Mucosa of descending colon (tissue), 3 donors: Measurements from ENCODE around the gene LIN28B. TPM values are rescaled to one million over a fixed set of nuclear protein-coding genes. Genes with fewer than 3 reads are reported as not detected.

Source experiments
- ATAC-seq: fragments of 200-7000 bp; cut with Tn5 transposase; one replicate; pipeline ENCODE4 v1.9.1; 2020; ENCODE audit warnings: mild to moderate bottlenecking, moderate library complexity
- DNase-seq, 3 donors: peaks; one replicate each; pipeline ENCODE4 v3.0.0-alpha.2; 2020
- H3K36me3 ChIP-seq: fragments of 200-600 bp; one replicate; pipeline ENCODE4 v1.8.0; 2021; ENCODE audit warnings: low read depth, mild to moderate bottlenecking
- H3K4me1 ChIP-seq: fragments of 200-600 bp; one replicate; pipeline ENCODE4 v1.8.0; 2021; ENCODE audit warnings: low read depth, mild to moderate bottlenecking
- H3K4me3 ChIP-seq: fragments of 200-600 bp; one replicate; pipeline ENCODE4 v1.8.0; 2021; ENCODE audit warnings: mild to moderate bottlenecking
- H3K9me3 ChIP-seq: fragments of 200-600 bp; one replicate; pipeline ENCODE4 v1.8.0; 2021; ENCODE audit warnings: mild to moderate bottlenecking
- intact Hi-C, 2 donors: fragments of 100-400 bp; cut with DNase I in 1 of 2; cut with micrococcal nuclease in 1 of 2; formaldehyde crosslinking; loops; one replicate each; pipeline versions ENCODE4 v1.11.0 to v1.11.1; 2022; cut with DNase I, micrococcal nuclease
- total RNA-seq, 3 donors: library from RNA; stranded (reverse); fragmentation: NEBNext Ultra II Directional in 2 of 3; extraction: Animal tissue kit (Norgen Biotek cat#: 25700) in 2 of 3; gene quantifications; one replicate each; pipeline versions ENCODE4 v1.2.1 to v1.2.4, GENCODE V29; 2021 to 2023
- TF ChIP-seq, protein P1 (sequence below): fragments of 200-600 bp; IDR thresholded peaks from one replicate; pipeline ENCODE4 v1.8.0; 2022; ENCODE audit warnings: antibody characterized with exemption, mild to moderate bottlenecking
- donor health status: DM: no; HTN: no; CAD: no; lungs with moderate emphysema.
- donor health status: DM: no; HTN: no; CAD: no.
- donor health status: DM: no; HTN: yes; CAD: no.

Gene LIN28B
- total RNA-seq, 3 donors from 2014 or later = not detected

DNA sequence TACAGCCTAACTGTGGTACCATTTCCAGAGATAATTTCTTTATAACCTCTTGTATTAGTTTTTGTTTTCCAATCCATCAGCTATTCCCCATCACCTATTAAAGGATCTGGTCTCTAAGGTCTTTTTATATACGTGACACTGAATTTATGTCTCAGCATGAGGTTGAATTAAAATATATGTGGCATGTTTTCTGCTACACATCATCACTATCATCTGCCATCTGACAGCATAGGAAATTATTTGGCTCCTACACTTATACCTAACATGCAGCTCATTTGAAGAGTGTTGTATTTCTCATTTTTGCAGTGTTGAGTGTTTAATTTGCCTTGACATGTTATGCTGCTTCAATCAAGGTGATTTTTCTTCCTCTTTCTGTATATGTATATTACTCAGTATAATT lies 100.3 kb downstream of the LIN28B start:
- no peaks in the 10 kb centered on the region for H3K9me3 ChIP-seq
- H3K4me3 ChIP-seq = no peak overlapping the region
- TF ChIP-seq, protein P1, sequence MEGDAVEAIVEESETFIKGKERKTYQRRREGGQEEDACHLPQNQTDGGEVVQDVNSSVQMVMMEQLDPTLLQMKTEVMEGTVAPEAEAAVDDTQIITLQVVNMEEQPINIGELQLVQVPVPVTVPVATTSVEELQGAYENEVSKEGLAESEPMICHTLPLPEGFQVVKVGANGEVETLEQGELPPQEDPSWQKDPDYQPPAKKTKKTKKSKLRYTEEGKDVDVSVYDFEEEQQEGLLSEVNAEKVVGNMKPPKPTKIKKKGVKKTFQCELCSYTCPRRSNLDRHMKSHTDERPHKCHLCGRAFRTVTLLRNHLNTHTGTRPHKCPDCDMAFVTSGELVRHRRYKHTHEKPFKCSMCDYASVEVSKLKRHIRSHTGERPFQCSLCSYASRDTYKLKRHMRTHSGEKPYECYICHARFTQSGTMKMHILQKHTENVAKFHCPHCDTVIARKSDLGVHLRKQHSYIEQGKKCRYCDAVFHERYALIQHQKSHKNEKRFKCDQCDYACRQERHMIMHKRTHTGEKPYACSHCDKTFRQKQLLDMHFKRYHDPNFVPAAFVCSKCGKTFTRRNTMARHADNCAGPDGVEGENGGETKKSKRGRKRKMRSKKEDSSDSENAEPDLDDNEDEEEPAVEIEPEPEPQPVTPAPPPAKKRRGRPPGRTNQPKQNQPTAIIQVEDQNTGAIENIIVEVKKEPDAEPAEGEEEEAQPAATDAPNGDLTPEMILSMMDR = no peak
- DNase-seq = no peak
- intact Hi-C loops = no loop called here
- no peaks in the 10 kb centered on the region for H3K4me1 ChIP-seq
- no peak for ATAC-seq
- H3K36me3 ChIP-seq = no peaks in the 10 kb centered on the region

DNA sequence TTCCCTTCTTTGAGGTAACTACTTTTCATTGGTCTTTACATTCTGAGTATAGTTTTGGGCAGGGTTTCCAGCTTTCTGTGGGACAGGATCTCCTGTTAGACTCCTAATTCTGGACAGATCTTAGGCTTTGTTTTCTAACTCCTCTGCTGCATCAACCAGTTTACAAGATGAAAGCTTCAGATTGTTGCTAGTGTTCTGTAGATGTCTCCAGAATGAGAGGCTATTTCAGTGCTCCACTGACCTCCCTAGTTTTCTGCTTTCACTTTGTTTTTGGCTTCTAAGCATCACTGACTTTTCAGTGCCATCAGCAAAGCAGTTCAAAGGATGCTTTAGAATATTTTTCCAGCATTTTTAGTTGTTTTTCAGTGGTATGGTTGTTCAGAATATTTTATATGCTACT lies 101.4 kb downstream of the LIN28B start:
- intact Hi-C loops = no loop called here
- H3K36me3 ChIP-seq = no peaks in the 10 kb centered on the region
- no peaks in the 10 kb centered on the region for H3K4me1 ChIP-seq
- no peaks in the 10 kb centered on the region for H3K9me3 ChIP-seq
- H3K4me3 ChIP-seq = no peak overlapping the region
- no peak for DNase-seq
- no peak for ATAC-seq
- TF ChIP-seq, protein P1 = no peak

DNA sequence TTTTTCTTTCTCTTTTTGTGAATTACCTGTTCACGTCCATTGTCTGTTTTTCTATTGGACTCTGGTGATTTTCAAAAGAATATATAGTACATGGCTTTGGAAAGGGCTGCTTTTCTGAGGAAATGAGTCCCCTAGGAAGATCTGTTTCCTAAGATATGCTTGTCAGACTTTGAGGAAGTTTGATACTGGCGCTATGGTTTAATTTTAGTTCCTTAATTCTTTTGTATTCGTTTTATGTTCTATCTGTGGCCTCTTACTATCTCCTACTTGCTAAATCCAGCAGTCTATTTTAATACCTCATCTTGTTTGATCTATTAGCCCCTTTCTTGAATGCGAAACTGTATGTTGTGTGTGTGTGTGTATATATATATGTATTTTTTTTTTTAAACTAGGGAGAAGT lies 101.9 kb downstream of the LIN28B start:
- TF ChIP-seq, protein P1 = no peak
- Histone ChIP-seq H3K36me3 (no peaks in the 10 kb centered on the region), H3K9me3 (no peaks in the 10 kb centered on the region), H3K4me1 (no peaks in the 10 kb centered on the region), H3K4me3 (no peak overlapping the region)
- ATAC-seq (no peak), DNase-seq (no peak)
- intact Hi-C loops = no loop called here

DNA sequence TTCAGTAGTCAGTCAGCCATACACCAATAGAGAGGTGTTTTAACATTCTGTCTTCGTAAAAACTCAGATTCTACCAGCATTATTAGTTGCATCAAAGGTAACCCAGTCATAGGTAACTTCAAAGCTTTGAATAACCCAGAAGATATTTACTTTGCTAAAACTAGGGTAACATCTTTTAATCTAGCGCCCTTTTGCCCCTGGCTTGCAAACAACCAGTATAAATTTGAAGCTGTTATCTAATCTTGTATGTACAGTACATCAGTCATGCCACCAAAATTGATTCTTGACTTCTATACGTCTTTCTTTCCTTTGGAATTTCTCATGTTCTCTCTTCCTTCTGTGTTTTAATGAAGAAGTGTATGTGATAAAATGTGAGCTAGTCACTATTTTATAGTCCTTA lies 109.3 kb downstream of the LIN28B start:
- DNase-seq (no peak), ATAC-seq (no peak)
- TF ChIP-seq, protein P1 = no peak
- intact Hi-C loops = no loop called here
- Histone ChIP-seq H3K36me3 (no peaks in the 10 kb centered on the region), H3K4me3 (no peak overlapping the region), H3K4me1 (no peaks in the 10 kb centered on the region), H3K9me3 (no peaks in the 10 kb centered on the region)

DNA sequence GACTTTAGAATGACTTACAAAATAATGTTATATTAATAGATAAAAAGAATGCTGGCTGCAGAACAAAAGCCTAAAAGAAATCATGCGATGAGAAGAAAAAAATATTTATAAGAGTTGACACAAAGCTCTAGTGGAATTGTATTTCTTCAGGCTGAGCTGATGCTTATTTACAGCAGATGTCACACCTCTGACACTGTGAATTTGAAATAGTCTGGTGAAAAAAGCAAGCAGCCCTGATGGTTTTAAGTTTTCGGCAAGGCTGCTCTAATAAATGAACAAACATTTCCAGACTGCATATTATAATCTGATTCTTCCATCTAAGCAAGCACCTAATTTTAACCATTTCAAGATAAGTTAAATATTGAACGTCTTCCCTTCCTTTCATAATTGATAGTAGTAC lies 109.9 kb downstream of the LIN28B start:
- H3K4me1 ChIP-seq = no peaks in the 10 kb centered on the region
- intact Hi-C loops = no loop called here
- DNase-seq = no peak
- ATAC-seq = no peak
- TF ChIP-seq, protein P1 = no peak
- H3K9me3 ChIP-seq = no peaks in the 10 kb centered on the region
- H3K36me3 ChIP-seq = no peaks in the 10 kb centered on the region
- H3K4me3 ChIP-seq = no peak overlapping the region

DNA sequence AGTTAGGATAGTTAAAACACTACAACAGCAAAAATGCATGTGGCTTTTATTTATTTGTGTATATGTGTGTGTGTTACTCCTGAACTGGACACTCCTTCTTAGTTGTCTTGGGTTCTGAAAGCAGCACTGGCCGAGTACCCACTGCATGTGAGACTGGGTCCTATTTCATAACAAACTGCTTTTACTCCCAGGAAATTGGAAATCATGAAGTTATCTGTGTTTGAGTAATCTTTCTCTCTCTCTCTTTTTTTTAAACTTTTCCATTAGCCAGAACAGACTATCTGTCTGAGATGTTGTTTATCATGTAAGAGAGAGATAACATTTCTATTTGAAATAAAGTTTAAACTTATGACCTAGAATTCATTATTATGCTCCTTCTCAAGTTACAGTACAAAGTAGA lies 110.4 kb downstream of the LIN28B start:
- no peaks in the 10 kb centered on the region for H3K9me3 ChIP-seq
- intact Hi-C loops = no loop called here
- DNase-seq (no peak), ATAC-seq (no peak)
- H3K4me3 ChIP-seq = no peak overlapping the region
- no peaks in the 10 kb centered on the region for H3K36me3 ChIP-seq
- H3K4me1 ChIP-seq = no peaks in the 10 kb centered on the region
- TF ChIP-seq, protein P1 = no peak
